GM12878 (cell line): ENCODE data around the gene ACTR5. TPM values are rescaled to one million over a fixed set of nuclear protein-coding genes. Genes with fewer than 3 reads are reported as not detected.

Experiments used
- ATAC-seq: fragments of 200-7000 bp; cut with Tn5 transposase; 3 replicates; pipeline ENCODE4 v1.9.1; 2020; ENCODE audit warnings: mild to moderate bottlenecking, moderate library complexity
- BruUV-seq: library from RNA; stranded (reverse); fragments of 400-500 nt; replicated peaks from 2 replicates; lab custom pipeline; 2021; lab: Mats Ljungman, UMichigan
- CTCF ChIA-PET: fragments of 300-600 bp; sonication (Branson Sonifier 250); formaldehyde crosslinking; extraction: SDS; loops from one replicate; lab custom pipeline; 2021; ENCODE audit warnings: inconsistent platforms; lab: Yijun Ruan, JAX
- POLR2A ChIA-PET: fragments of 350-600 bp; formaldehyde crosslinking; extraction: SDS; loops from one replicate; lab custom pipeline; 2021; ENCODE audit warnings: inconsistent platforms; lab: Charles Lee
- RAD21 ChIA-PET: fragments of 300-600 bp; sonication (Branson Sonifier 250); formaldehyde crosslinking; loops from one replicate; lab custom pipeline; 2023; ENCODE audit warnings: antibody characterized with exemption; ENCODE audit not compliant: unreplicated experiment; lab: Charles Lee
- SMC1A ChIA-PET: fragments of 300-600 bp; sonication (Branson Sonifier 250); formaldehyde crosslinking; loops from one replicate; lab custom pipeline; 2023; ENCODE audit not compliant: unreplicated experiment, uncharacterized antibody; lab: Charles Lee
- DNase-seq: peaks from one replicate; pipeline ENCODE4 v3.0.0-alpha.2; 2011; ENCODE audit warnings: low read depth, low spot score
- FAIRE-seq: peaks from 3 replicates; lab custom pipeline; 2011; peaks lifted over from hg19 to GRCh38; lab: Jason Lieb, UNC
- H2AFZ ChIP-seq: 2 replicates; pipeline ENCODE4 v1.6.0; 2011; ENCODE audit warnings: low read depth, low read length, control low read depth; ENCODE audit not compliant: control insufficient read depth
- H3K27ac ChIP-seq: 2 replicates; pipeline ENCODE4 v1.5.1; 2011; ENCODE audit warnings: control low read depth; ENCODE audit not compliant: control insufficient read depth, insufficient read depth
- H3K27me3 ChIP-seq, 2 experiments: replicated peaks in 1 of 2; 2 replicates each; pipeline versions ENCODE4 v1.6.0 to v1.6.1; 2011; ENCODE audit warnings: low read length in 1 of 2; ENCODE audit not compliant: control insufficient read depth in 2 of 2, insufficient read depth in 2 of 2
- H3K36me3 ChIP-seq, 2 experiments: 2 replicates each; pipeline ENCODE4 v1.5.1; 2011; ENCODE audit warnings: low read length in 1 of 2; ENCODE audit not compliant: control insufficient read depth in 2 of 2, insufficient read depth in 2 of 2
- H3K4me1 ChIP-seq: 2 replicates; pipeline ENCODE4 v1.6.1; 2011; ENCODE audit warnings: mild to moderate bottlenecking, low read length, moderate library complexity, mixed read lengths; ENCODE audit not compliant: control insufficient read depth, insufficient read depth
- H3K4me2 ChIP-seq: 2 replicates; pipeline ENCODE4 v1.6.0; 2011; ENCODE audit warnings: control low read depth; ENCODE audit not compliant: control insufficient read depth, insufficient read depth
- H3K4me3 ChIP-seq: fragments of 200-600 bp; sonication (generic); 2 replicates; pipeline ENCODE4 v1.5.1; 2016
- H3K79me2 ChIP-seq: 2 replicates; pipeline ENCODE4 v1.6.0; 2011; ENCODE audit warnings: low read length; ENCODE audit not compliant: control insufficient read depth, insufficient read depth
- H3K9ac ChIP-seq: 2 replicates; pipeline ENCODE4 v1.8.0; 2011; ENCODE audit warnings: low read length, control low read depth, mixed read lengths; ENCODE audit not compliant: control insufficient read depth, insufficient read depth
- H3K9me3 ChIP-seq: replicated peaks from 3 replicates; pipeline ENCODE4 v1.5.1; 2011; ENCODE audit warnings: mild to moderate bottlenecking, low read length; ENCODE audit not compliant: control insufficient read depth, insufficient read depth
- H4K20me1 ChIP-seq: 2 replicates; pipeline ENCODE4 v1.6.0; 2011; ENCODE audit not compliant: control insufficient read depth, insufficient read depth
- ATF3 ChIP-seq: IDR thresholded peaks from 2 replicates; pipeline ENCODE4 v1.6.1; 2011; ENCODE audit warnings: low read depth, mild to moderate bottlenecking, low read length, moderate library complexity, borderline replicate concordance; ENCODE audit errors: extremely low read depth
- ESRRA ChIP-seq: IDR thresholded peaks from 2 replicates; pipeline ENCODE4 v1.6.1; 2012; ENCODE audit warnings: mild to moderate bottlenecking, low read length, improper control_type of control experiment
- MXI1 ChIP-seq: fragments of 150-350 bp; IDR thresholded peaks from 2 replicates; pipeline ENCODE4 v1.6.1; 2011; ENCODE audit warnings: low read depth, mild to moderate bottlenecking, inconsistent platforms, low read length, improper control_type of control experiment
- NKRF ChIP-seq: fragments of 450-650 bp; conservative IDR thresholded peaks from 2 replicates; pipeline ENCODE4 v1.6.1; 2017; ENCODE audit warnings: mild to moderate bottlenecking, moderate library complexity
- RBBP5 ChIP-seq: fragments of 200-600 bp; sonication (generic); conservative IDR thresholded peaks from 2 replicates; pipeline ENCODE4 v1.6.1; 2016
- RUNX3 ChIP-seq: IDR thresholded peaks from 2 replicates; pipeline ENCODE4 v1.6.1; 2012; ENCODE audit warnings: low read length, inconsistent platforms
- YBX1 ChIP-seq: fragments of 450-650 bp; IDR thresholded peaks from 2 replicates; pipeline ENCODE4 v1.6.1; 2016; ENCODE audit warnings: antibody characterized with exemption
- ZNF217 ChIP-seq: fragments of 450-650 bp; IDR thresholded peaks from 2 replicates; pipeline ENCODE4 v1.6.1; 2017; ENCODE audit warnings: antibody characterized with exemption, mild to moderate bottlenecking
- WGBS: methylation state at CpG from one replicate; pipeline ENCODE4 v1.1.6; 2016; ENCODE audit warnings: low lambda C conversion rate; ENCODE audit not compliant: insufficient replicate concordance, insufficient coverage; ENCODE audit errors: missing lambda C conversion rate; 5-methylcytosine and 5-hydroxymethylcytosine counted together
- in situ Hi-C: fragments of 300-500 bp; cut with MboI; formaldehyde crosslinking; loops from 9 replicates; pipeline ENCODE4 v1.14.3; 2018; ENCODE audit warnings: mixed read lengths
- intact Hi-C: fragments of 100-400 bp; cut with micrococcal nuclease; formaldehyde crosslinking; loops from one replicate; pipeline ENCODE4 v1.14.2; 2022; ENCODE audit not compliant: unreplicated experiment
- polyA plus RNA-seq, 11 experiments: library from polyadenylated mRNA; depleted of rRNA in 4 of 11; unstranded in 6 of 11; stranded (reverse) in 5 of 11; fragments of >200 nt; fragmentation: Nextera tagmentation in 4 of 11; fragmentation: Illumina TruSeq in 1 of 11; extraction: Ambion mirVana in 4 of 11; extraction: Trizol in 1 of 11; gene quantifications; 1 replicate in 1 of 11; 2 replicates in 10 of 11; pipeline versions ENCODE4 v1.2.1 to v1.2.3, GENCODE V29; 2011 to 2016; ENCODE audit warnings: inconsistent platforms in 2 of 11, missing spikeins in 2 of 11, low read depth in 1 of 11
- total RNA-seq, 4 experiments: library from RNA; depleted of rRNA in 3 of 4; stranded (reverse); fragments of >200 nt in 3 of 4; fragmentation: Illumina TruSeq in 1 of 4; extraction: Trizol in 1 of 4; gene quantifications; 2 replicates each; pipeline versions ENCODE4 v1.2.1 to v1.2.3, GENCODE V29; 2013 to 2021

The ACTR5 gene
- total and polyA plus RNA-seq, 10 of the 15 experiments (the other 5 are each of a cell fraction or from before 2014, with no cell fraction given), result 0.52 to 14.7 (median 8.8) TPM

- no peaks in the 10 kb centered on the region for H3K36me3 ChIP-seq
- no peak for FAIRE-seq
- TF ChIP-seq NKRF (no peak), RBBP5 (no peak), MXI1 (no peak), ESRRA (no peak), YBX1 (no peak), ATF3 (no peak), ZNF217 (no peak), RUNX3 (no peak)
- TF ChIP-seq, all 136 proteins: peak for 0
- no TSS peak for BruUV-seq
- H3K4me2 ChIP-seq, result no peak overlapping the region
- peaks cover 5% of the 10 kb centered on the region; the same call in 1 of the 2 replicates for H3K4me1 ChIP-seq
- in situ Hi-C loops (no loop called here), intact Hi-C loops (no loop called here)
- no peak overlapping the region for H3K9ac ChIP-seq
- ChIA-PET SMC1A (no interaction called here), CTCF (interaction anchor here (1.8 kb wide), 1 partner anchor 170 kb away, joined by 4 read pairs; no protein-coding TSS in a partner anchor), RAD21 (interaction anchor here (1.1 kb wide), 1 partner anchor 75 kb away, joined by 3 read pairs; no protein-coding TSS in a partner anchor), POLR2A (no interaction called here)
- H4K20me1 ChIP-seq, result no peaks in the 10 kb centered on the region
- ATAC-seq (no peak), DNase-seq (no peak)
- peaks cover 3% of the 10 kb centered on the region; the same call in 1 of the 3 replicates for H3K9me3 ChIP-seq
- H3K79me2 ChIP-seq, result no peaks in the 10 kb centered on the region
- H3K4me3 ChIP-seq, result 0 out of 2 replicates have a peak overlapping the region, but pooled peaks have one; percentile 1
- H3K27me3 ChIP-seq, result peaks cover 34 to 48% of the 10 kb centered on the region in 2 experiments
- 17% methylated on average over 7 of the region's 7 CpGs for WGBS
- no peak overlapping the region for H3K27ac ChIP-seq
- no peak overlapping the region for H2AFZ ChIP-seq
These were observed 25.6 kb upstream of the ACTR5 start for GRCh38 chr20:38722683-38723016.
